ENCODE data around the gene TGFBR3L. TPM values are rescaled to one million over a fixed set of nuclear protein-coding genes. Genes with fewer than 3 reads are reported as not detected.
A peak's percentile ranks its signal among the peaks of the same experiment; 100 is the strongest.

TGFBR3L gene
- total RNA-seq, 6 experiments from 2014 or later: 4.5 to 12.0 (median 7.7) TPM

DNA sequence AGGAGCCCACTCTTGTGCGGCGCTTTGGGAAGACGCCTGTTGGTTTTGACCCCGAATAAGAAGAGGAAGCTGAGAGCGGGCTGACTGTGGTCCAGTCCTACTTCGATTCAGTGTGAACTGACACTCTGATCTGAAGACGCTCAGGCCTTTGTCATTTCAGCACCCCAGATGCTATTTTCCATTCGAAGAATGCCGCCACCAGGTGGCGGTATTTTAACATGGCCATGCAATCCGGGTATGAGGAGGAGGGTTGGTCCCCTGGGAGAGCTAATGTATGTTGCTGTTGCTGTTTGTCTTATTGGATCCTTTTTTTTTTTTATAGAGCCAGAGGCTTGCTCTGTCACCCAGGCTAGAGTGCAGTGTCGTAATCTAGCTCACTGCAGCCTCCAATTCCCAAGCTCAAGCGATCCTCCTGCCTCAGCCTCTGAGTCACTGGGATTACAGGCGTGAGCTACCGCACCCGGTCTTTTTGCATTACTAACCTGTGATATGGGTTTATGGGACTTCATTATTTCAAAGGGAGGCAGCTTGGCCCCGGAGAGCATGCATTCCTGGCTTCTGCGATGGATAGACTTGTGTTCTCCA, 29.6 kb downstream of the TGFBR3L start:
- Mint-ChIP-seq H3K9me3 (no peaks in the 10 kb centered on the region), H3K27me3 (ENCODE audit: insufficient read depth) (peaks cover 6% of the 10 kb centered on the region; the same call in 1 of the 2 replicates), H3K4me3 (peak overlapping the region; percentile 97), H3K36me3 (ENCODE audit: low read depth) (peaks cover 8% of the 10 kb centered on the region; the same call in 1 of the 2 replicates), H3K27ac (peak overlapping the region; percentile 98), H3K4me1 (ENCODE audit: low read depth) (peaks cover 24% of the 10 kb centered on the region)
- TF ChIP-seq, protein P1, sequence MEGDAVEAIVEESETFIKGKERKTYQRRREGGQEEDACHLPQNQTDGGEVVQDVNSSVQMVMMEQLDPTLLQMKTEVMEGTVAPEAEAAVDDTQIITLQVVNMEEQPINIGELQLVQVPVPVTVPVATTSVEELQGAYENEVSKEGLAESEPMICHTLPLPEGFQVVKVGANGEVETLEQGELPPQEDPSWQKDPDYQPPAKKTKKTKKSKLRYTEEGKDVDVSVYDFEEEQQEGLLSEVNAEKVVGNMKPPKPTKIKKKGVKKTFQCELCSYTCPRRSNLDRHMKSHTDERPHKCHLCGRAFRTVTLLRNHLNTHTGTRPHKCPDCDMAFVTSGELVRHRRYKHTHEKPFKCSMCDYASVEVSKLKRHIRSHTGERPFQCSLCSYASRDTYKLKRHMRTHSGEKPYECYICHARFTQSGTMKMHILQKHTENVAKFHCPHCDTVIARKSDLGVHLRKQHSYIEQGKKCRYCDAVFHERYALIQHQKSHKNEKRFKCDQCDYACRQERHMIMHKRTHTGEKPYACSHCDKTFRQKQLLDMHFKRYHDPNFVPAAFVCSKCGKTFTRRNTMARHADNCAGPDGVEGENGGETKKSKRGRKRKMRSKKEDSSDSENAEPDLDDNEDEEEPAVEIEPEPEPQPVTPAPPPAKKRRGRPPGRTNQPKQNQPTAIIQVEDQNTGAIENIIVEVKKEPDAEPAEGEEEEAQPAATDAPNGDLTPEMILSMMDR (IDR thresholded peaks at IDR 0.05): peak; percentile 98
- DNase-seq: peak; percentile 85

DNA sequence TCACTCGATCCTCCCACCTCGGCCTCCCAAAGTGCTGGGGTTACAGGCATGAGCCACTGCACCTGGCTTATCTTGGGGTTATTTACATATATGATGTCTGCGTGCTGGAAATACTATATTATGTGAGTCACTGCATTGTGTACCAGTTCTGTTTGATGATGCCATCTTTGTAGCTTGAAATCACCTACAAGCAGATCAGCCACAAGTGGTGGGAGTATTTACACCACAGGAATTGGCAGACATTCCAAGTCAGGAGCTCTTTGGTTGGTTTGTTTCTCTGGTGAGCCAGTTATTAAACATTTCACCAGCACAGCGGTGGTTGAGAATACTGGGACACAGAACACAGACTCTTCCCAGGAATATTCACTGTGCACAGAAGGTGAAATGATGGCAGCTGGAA, 33.3 kb downstream of the TGFBR3L start:
- no peak overlapping the region for H3K27ac Mint-ChIP-seq
- no peaks in the 10 kb centered on the region for H3K36me3 Mint-ChIP-seq (ENCODE audit: low read depth)
- H3K4me3 Mint-ChIP-seq: no peak overlapping the region
- H3K27me3 Mint-ChIP-seq (ENCODE audit: insufficient read depth): peaks cover 6% of the 10 kb centered on the region; the same call in 1 of the 2 replicates
- H3K4me1 Mint-ChIP-seq (ENCODE audit: low read depth): peaks cover 15% of the 10 kb centered on the region
- DNase-seq: peak; percentile 11
- TF ChIP-seq, protein P1 (IDR thresholded peaks at IDR 0.05): no peak
- H3K9me3 Mint-ChIP-seq: no peaks in the 10 kb centered on the region

DNA sequence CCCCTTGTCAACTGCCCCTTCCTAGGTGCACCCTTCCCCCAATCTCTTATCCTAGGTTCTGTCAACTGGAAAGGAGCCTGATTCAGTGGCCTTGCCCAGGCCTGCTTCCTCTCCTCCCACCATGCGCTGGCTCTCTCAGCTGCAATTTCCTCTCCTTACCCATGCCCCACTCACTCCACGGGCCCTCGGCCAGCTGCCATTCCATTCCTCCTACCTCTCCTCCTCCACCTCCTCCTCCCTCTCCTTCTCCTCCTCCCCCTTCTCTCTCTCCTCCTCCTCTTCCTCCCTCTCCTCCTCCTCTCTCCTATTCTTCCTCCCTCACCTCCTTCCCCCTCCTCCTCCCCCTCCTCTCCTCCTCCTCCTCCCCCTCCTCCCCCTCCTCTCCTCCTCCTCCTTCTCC, 38.4 kb downstream of the TGFBR3L start:
- Mint-ChIP-seq H3K36me3 (ENCODE audit: low read depth) (no peaks in the 10 kb centered on the region; the same call in 1 of the 2 replicates), H3K4me3 (no peak overlapping the region), H3K27me3 (ENCODE audit: insufficient read depth) (no peaks in the 10 kb centered on the region; the same call in 1 of the 2 replicates), H3K4me1 (ENCODE audit: low read depth) (peaks cover 12% of the 10 kb centered on the region), H3K9me3 (no peaks in the 10 kb centered on the region), H3K27ac (peak overlapping the region; percentile 61)
- DNase-seq: peak; percentile 31
- TF ChIP-seq, protein P1 (IDR thresholded peaks at IDR 0.05): no peak

DNA sequence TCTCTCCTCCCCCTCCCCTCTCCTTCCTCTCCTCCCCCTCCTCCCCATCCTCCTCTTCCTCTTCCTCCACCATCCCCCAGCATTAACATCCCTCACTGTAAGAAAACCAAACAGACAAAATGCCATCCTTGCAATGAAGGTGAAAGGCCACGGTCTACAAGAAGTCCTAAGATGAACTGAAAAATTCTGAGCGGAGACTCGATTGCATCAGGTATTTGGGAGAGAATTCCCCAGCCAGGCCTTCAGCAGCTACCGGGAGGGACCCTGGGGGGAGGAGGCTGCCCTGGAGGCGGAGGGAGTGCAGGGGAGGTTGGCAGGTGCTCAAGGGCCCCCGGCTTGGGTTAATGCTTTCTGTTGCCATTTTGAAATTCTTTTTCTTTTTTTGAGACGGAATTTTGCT, 38.9 kb downstream of the TGFBR3L start:
- Mint-ChIP-seq H3K27ac (no peak overlapping the region), H3K36me3 (ENCODE audit: low read depth) (no peaks in the 10 kb centered on the region; the same call in 1 of the 2 replicates), H3K4me3 (no peak overlapping the region), H3K27me3 (ENCODE audit: insufficient read depth) (no peaks in the 10 kb centered on the region; the same call in 1 of the 2 replicates), H3K4me1 (ENCODE audit: low read depth) (peaks cover 12% of the 10 kb centered on the region), H3K9me3 (no peaks in the 10 kb centered on the region)
- TF ChIP-seq, protein P1 (IDR thresholded peaks at IDR 0.05): no peak
- DNase-seq: no peak

DNA sequence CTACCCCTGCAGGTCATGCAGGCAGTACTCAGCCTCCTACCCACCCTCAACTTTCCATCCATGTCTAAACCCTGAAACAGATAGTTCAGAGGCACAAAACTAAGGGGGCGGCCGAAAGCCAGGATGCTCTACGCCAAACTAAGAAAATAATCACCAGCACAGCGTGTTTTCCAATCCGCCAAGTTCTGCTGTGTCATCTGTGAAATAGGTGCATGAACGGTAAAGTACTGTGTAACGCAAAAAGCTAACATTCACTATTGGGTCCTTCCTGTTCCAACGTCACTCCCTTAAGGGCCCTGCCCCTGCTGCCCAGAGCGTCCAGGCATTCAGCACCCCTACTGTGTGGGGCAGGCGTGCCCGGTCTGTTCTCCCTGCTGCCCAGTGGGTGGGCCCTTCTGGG, 41.1 kb downstream of the TGFBR3L start:
- no peak for DNase-seq
- TF ChIP-seq, protein P1 (IDR thresholded peaks at IDR 0.05): no peak
- Mint-ChIP-seq H3K4me1 (ENCODE audit: low read depth) (peaks cover 12% of the 10 kb centered on the region), H3K27ac (no peak overlapping the region), H3K9me3 (no peaks in the 10 kb centered on the region), H3K36me3 (ENCODE audit: low read depth) (no peaks in the 10 kb centered on the region; the same call in 1 of the 2 replicates), H3K27me3 (ENCODE audit: insufficient read depth) (no peaks in the 10 kb centered on the region; the same call in 1 of the 2 replicates), H3K4me3 (no peak overlapping the region)

Data from HFFc6 (cell line).